Measurements from ENCODE around the gene BCOR.

DNA sequence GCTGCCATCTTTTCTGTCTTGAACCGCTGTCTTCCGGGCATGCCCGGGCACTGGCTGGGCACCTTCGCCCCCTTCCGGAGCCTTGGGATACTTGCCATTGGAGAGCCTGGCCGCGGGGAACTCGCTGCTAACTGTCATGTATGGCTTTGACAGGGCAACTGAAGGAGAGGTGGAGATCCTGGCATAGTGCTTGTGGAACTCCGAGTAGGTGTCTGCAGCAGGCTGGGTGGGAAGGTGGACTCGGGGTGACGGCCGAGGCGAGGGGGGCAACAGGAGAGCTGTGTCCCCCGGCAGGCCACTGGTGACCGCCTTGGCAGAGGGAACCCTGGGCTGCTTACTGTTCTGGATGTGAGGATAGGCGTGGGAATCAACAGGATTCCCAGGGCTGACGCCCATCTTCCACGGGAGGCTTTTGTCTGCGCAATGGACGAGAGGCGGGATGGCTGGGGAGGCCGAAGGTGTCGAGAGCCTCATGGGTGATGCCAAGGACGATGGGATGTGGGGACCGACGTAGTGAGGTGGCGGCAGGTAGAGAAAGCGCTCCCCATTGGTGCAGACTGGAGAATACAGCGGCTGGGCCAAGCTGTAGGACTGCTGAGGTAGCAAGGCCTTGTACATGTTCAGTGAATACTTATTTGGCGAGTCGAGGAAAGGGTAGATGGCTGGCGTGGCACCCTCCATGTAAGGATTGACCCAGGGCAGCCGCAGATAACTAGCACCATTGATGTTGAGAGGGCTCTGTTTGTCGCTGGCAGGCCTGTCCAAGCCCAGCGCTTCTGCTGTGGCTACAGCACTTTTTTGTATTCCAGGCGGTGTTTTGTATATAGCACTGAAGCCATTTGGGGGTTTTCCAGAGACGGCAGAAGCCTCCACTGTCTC lies 23.4 kb downstream of the BCOR start:
- TF ChIP-seq, protein P1, sequence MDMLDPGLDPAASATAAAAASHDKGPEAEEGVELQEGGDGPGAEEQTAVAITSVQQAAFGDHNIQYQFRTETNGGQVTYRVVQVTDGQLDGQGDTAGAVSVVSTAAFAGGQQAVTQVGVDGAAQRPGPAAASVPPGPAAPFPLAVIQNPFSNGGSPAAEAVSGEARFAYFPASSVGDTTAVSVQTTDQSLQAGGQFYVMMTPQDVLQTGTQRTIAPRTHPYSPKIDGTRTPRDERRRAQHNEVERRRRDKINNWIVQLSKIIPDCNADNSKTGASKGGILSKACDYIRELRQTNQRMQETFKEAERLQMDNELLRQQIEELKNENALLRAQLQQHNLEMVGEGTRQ (IDR thresholded peaks at IDR 0.05; ENCODE audit: low read depth, low read length) = no peak
- no peak for TF ChIP-seq CTCF (conservative IDR thresholded peaks at IDR 0.05; ENCODE audit: low read depth, low read length)
- no peak for TF ChIP-seq POLR2A (IDR thresholded peaks at IDR 0.05; ENCODE audit: low read depth, low read length)
- no peak for TF ChIP-seq MXI1 (IDR thresholded peaks at IDR 0.05; ENCODE audit: borderline replicate concordance, low read depth, low read length)
- TF ChIP-seq BHLHE40 (IDR thresholded peaks at IDR 0.05; ENCODE audit: low read depth, low read length) = no peak
- TF ChIP-seq RAD21 (IDR thresholded peaks at IDR 0.05; ENCODE audit: low read length) = no peak
- TF ChIP-seq MAFK (IDR thresholded peaks at IDR 0.05; ENCODE audit: low read depth, low read length) = no peak
- no peak for TF ChIP-seq FOS (IDR thresholded peaks at IDR 0.05; ENCODE audit: low read depth, low read length)
